Trophoblast cell (in vitro differentiated cells and primary cell): ENCODE data around the gene NLRP3.

Source experiments
- DNase-seq, 2 donors: peaks; one replicate each; pipeline ENCODE4 v3.0.0-alpha.2; 2016
- H2AFZ ChIP-seq: 2 replicates; pipeline ENCODE4 v1.6.1; 2013; ENCODE audit warnings: low read length, moderate library complexity, mild to moderate bottlenecking; ENCODE audit not compliant: insufficient read depth, poor library complexity
- H2AK5ac ChIP-seq: 2 replicates; pipeline ENCODE4 v1.6.1; 2013; ENCODE audit warnings: mild to moderate bottlenecking, low read length
- H2BK120ac ChIP-seq: 2 replicates; pipeline ENCODE4 v1.6.1; 2013; ENCODE audit warnings: low read length, mild to moderate bottlenecking, moderate library complexity; ENCODE audit not compliant: insufficient read depth, poor library complexity
- H2BK12ac ChIP-seq: 2 replicates; pipeline ENCODE4 v1.6.1; 2013; ENCODE audit warnings: mild to moderate bottlenecking, low read length, moderate library complexity
- H2BK5ac ChIP-seq: 2 replicates; pipeline ENCODE4 v1.6.1; 2013; ENCODE audit warnings: low read length, low read depth, moderate library complexity, mild to moderate bottlenecking; ENCODE audit not compliant: poor library complexity
- H3K14ac ChIP-seq: 2 replicates; pipeline ENCODE4 v1.6.1; 2013; ENCODE audit warnings: mild to moderate bottlenecking, low read length
- H3K18ac ChIP-seq: 2 replicates; pipeline ENCODE4 v1.6.1; 2013; ENCODE audit warnings: mild to moderate bottlenecking, low read length
- H3K23ac ChIP-seq: 2 replicates; pipeline ENCODE4 v1.6.1; 2013; ENCODE audit warnings: low read length
- H3K27ac ChIP-seq: 2 replicates; pipeline ENCODE4 v1.5.1; 2013; ENCODE audit warnings: low read depth, mild to moderate bottlenecking, inconsistent platforms, low read length, moderate library complexity
- H3K27me3 ChIP-seq: 2 replicates; pipeline ENCODE4 v1.6.1; 2013; ENCODE audit warnings: inconsistent platforms, mild to moderate bottlenecking, low read length, moderate library complexity; ENCODE audit not compliant: insufficient read depth
- H3K36me3 ChIP-seq, 2 experiments: 1 replicate in 1 of 2; 2 replicates in 1 of 2; pipeline ENCODE4 v1.6.1; 2013; ENCODE audit warnings: low read length in 2 of 2, mild to moderate bottlenecking in 2 of 2, moderate library complexity in 1 of 2; ENCODE audit not compliant: insufficient read depth in 2 of 2, control insufficient read depth in 1 of 2
- H3K4ac ChIP-seq: 2 replicates; pipeline ENCODE4 v1.6.1; 2013; ENCODE audit warnings: low read depth, mild to moderate bottlenecking, low read length, moderate library complexity
- H3K4me1 ChIP-seq, 2 experiments: 1 replicate in 1 of 2; 2 replicates in 1 of 2; pipeline ENCODE4 v1.6.1; 2013; ENCODE audit warnings: low read length in 2 of 2, mild to moderate bottlenecking in 2 of 2, moderate library complexity in 1 of 2; ENCODE audit not compliant: insufficient read depth in 2 of 2, control insufficient read depth in 1 of 2
- H3K4me2 ChIP-seq: 2 replicates; pipeline ENCODE4 v1.6.1; 2013; ENCODE audit warnings: inconsistent platforms, mild to moderate bottlenecking, low read length, moderate library complexity
- H3K4me3 ChIP-seq: 2 replicates; pipeline ENCODE4 v1.5.1; 2013; ENCODE audit warnings: mild to moderate bottlenecking, low read depth, low read length, inconsistent platforms
- H3K79me1 ChIP-seq: one replicate; pipeline ENCODE4 v1.6.1; 2013; ENCODE audit warnings: low read length
- H3K79me2 ChIP-seq: 2 replicates; pipeline ENCODE4 v1.6.1; 2013; ENCODE audit warnings: low read length, mild to moderate bottlenecking; ENCODE audit not compliant: control insufficient read depth, insufficient read depth, poor library complexity
- H3K9ac ChIP-seq: 2 replicates; pipeline ENCODE4 v1.6.1; 2013; ENCODE audit warnings: mild to moderate bottlenecking, low read length
- H3K9me3 ChIP-seq: 2 replicates; pipeline ENCODE4 v1.6.1; 2013; ENCODE audit warnings: low read depth, mild to moderate bottlenecking, control low read depth, inconsistent platforms, low read length; ENCODE audit not compliant: insufficient read depth
- H4K12ac ChIP-seq: 2 replicates; pipeline ENCODE4 v1.6.1; 2013; ENCODE audit warnings: low read depth, mild to moderate bottlenecking, low read length, moderate library complexity
- H4K8ac ChIP-seq: 2 replicates; pipeline ENCODE4 v1.6.1; 2013; ENCODE audit warnings: low read depth, mild to moderate bottlenecking, low read length, moderate library complexity
- H4K91ac ChIP-seq: one replicate; pipeline ENCODE4 v1.6.1; 2013; ENCODE audit warnings: low read depth, mild to moderate bottlenecking, low read length, moderate library complexity
- WGBS: extraction: QIAGEN DNeasy Blood & Tissue Kit; methylation state at CpG from one replicate; pipeline ENCODE4 v1.1.7; 2013; ENCODE audit warnings: missing lambda C conversion rate; ENCODE audit not compliant: insufficient read length, insufficient coverage; ENCODE audit errors: extremely low coverage; 5-methylcytosine and 5-hydroxymethylcytosine counted together

NLRP3 gene

GRCh38 chr1:247451388-247452010, 35.5 kb downstream of the NLRP3 start:
- Histone ChIP-seq H3K4ac (no peak overlapping the region), H4K91ac (no peak overlapping the region), H3K18ac (no peak overlapping the region), H2BK5ac (no peak overlapping the region), H2BK120ac (no peak overlapping the region), H2BK12ac (no peak overlapping the region), H3K4me2 (no peak overlapping the region), H3K79me2 (no peaks in the 10 kb centered on the region), H3K4me3 (no peak overlapping the region), H2AFZ (no peak overlapping the region), H3K27ac (no peak overlapping the region), H3K27me3 (no peaks in the 10 kb centered on the region), H3K36me3 (no peaks in the 10 kb centered on the region), H4K8ac (no peak overlapping the region), H3K9me3 (peaks cover 3% of the 10 kb centered on the region), H4K12ac (no peak overlapping the region), H2AK5ac (no peak overlapping the region), H3K79me1 (peaks cover 9% of the 10 kb centered on the region), H3K14ac (no peak overlapping the region), H3K4me1 (peaks cover 4 to 10% of the 10 kb centered on the region in 2 experiments), H3K9ac (no peak overlapping the region), H3K23ac (no peak overlapping the region)
- WGBS: no CpG with 5 or more reads among the region's 23 CpGs
- no peak for DNase-seq

GRCh38 chr1:247452447-247453039, 36.6 kb downstream of the NLRP3 start:
- no peak overlapping the region for H4K8ac ChIP-seq
- no peaks in the 10 kb centered on the region for H3K79me2 ChIP-seq
- H2BK12ac ChIP-seq: no peak overlapping the region
- no peak overlapping the region for H2AFZ ChIP-seq
- no peak overlapping the region for H3K4ac ChIP-seq
- no peak overlapping the region for H3K4me2 ChIP-seq
- H2AK5ac ChIP-seq: no peak overlapping the region
- no peak overlapping the region for H3K9ac ChIP-seq
- H4K91ac ChIP-seq: peak overlapping the region; percentile 22
- no peaks in the 10 kb centered on the region for H3K36me3 ChIP-seq
- peaks cover 9% of the 10 kb centered on the region for H3K79me1 ChIP-seq
- no peaks in the 10 kb centered on the region for H3K27me3 ChIP-seq
- H3K4me3 ChIP-seq: no peak overlapping the region
- peaks cover 4 to 10% of the 10 kb centered on the region in 2 experiments for H3K4me1 ChIP-seq
- no peak overlapping the region for H2BK5ac ChIP-seq
- WGBS: no CpG with 5 or more reads among the region's 12 CpGs
- H3K14ac ChIP-seq: peak overlapping the region; percentile 12
- H2BK120ac ChIP-seq: no peak overlapping the region
- peak overlapping the region; percentile 20 for H3K18ac ChIP-seq
- no peak overlapping the region for H3K27ac ChIP-seq
- DNase-seq: peak in 1 of 2 donors; percentile 52
- H3K23ac ChIP-seq: no peak overlapping the region
- peaks cover 3% of the 10 kb centered on the region for H3K9me3 ChIP-seq
- H4K12ac ChIP-seq: no peak overlapping the region

GRCh38 chr1:247453245-247453644, 37.3 kb downstream of the NLRP3 start:
- Histone ChIP-seq H2BK12ac (no peak overlapping the region), H3K18ac (no peak overlapping the region), H3K9me3 (peaks cover 3% of the 10 kb centered on the region), H2AK5ac (no peak overlapping the region), H2BK5ac (no peak overlapping the region), H3K4me3 (no peak overlapping the region), H4K8ac (no peak overlapping the region), H3K9ac (no peak overlapping the region), H3K79me1 (peaks cover 7% of the 10 kb centered on the region), H3K79me2 (no peaks in the 10 kb centered on the region), H2AFZ (no peak overlapping the region), H3K27ac (no peak overlapping the region), H4K91ac (no peak overlapping the region), H3K36me3 (no peaks in the 10 kb centered on the region), H2BK120ac (no peak overlapping the region), H3K4ac (no peak overlapping the region), H3K4me1 (peaks cover 4 to 10% of the 10 kb centered on the region in 2 experiments), H3K4me2 (no peak overlapping the region), H4K12ac (no peak overlapping the region), H3K27me3 (no peaks in the 10 kb centered on the region), H3K14ac (no peak overlapping the region), H3K23ac (no peak overlapping the region)
- WGBS: no CpG with 5 or more reads among the region's 4 CpGs
- DNase-seq: peak; percentile 13 to 93

DNA sequence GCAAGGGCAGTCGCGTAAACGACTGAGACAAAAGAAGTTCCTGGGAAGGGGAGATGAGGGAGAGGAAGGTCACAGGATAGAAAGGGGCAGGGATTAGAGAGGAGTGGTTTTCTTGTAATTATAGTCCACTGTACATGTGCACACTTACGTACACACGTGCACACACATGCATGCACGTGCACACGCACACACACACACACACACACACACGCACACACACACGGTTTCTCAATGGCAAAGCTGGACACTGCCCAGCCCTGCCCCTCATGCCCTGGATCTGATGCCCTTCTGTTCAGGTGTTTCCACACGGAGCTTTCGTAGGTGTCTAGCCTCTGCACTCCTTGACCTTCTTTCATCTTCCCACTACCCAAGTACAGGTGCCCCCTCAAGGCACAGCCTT, 38.0 kb downstream of the NLRP3 start:
- no peak overlapping the region for H4K8ac ChIP-seq
- DNase-seq: no peak
- no peak overlapping the region for H3K27ac ChIP-seq
- H3K14ac ChIP-seq: peak overlapping the region; percentile 40
- H4K12ac ChIP-seq: no peak overlapping the region
- H3K9ac ChIP-seq: no peak overlapping the region
- H2BK12ac ChIP-seq: peak overlapping the region; percentile 27
- peak overlapping the region; percentile 24 for H2BK120ac ChIP-seq
- H3K79me1 ChIP-seq: peaks cover 5% of the 10 kb centered on the region
- H3K27me3 ChIP-seq: no peaks in the 10 kb centered on the region
- H3K36me3 ChIP-seq: no peaks in the 10 kb centered on the region
- peaks cover 4 to 7% of the 10 kb centered on the region in 2 experiments for H3K4me1 ChIP-seq
- H4K91ac ChIP-seq: peak overlapping the region; percentile 32
- H2BK5ac ChIP-seq: no peak overlapping the region
- H2AFZ ChIP-seq: no peak overlapping the region
- no peak overlapping the region for H3K23ac ChIP-seq
- H2AK5ac ChIP-seq: peak overlapping the region; percentile 26
- H3K4me2 ChIP-seq: no peak overlapping the region
- WGBS: no CpG with 5 or more reads among the region's 11 CpGs
- H3K79me2 ChIP-seq: no peaks in the 10 kb centered on the region
- no peak overlapping the region for H3K18ac ChIP-seq
- no peak overlapping the region for H3K4ac ChIP-seq
- no peak overlapping the region for H3K4me3 ChIP-seq
- H3K9me3 ChIP-seq: peaks cover 3% of the 10 kb centered on the region
